ENCODE measurements around the gene LMCD1.

LMCD1 gene, protein sequence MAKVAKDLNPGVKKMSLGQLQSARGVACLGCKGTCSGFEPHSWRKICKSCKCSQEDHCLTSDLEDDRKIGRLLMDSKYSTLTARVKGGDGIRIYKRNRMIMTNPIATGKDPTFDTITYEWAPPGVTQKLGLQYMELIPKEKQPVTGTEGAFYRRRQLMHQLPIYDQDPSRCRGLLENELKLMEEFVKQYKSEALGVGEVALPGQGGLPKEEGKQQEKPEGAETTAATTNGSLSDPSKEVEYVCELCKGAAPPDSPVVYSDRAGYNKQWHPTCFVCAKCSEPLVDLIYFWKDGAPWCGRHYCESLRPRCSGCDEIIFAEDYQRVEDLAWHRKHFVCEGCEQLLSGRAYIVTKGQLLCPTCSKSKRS

DNA sequence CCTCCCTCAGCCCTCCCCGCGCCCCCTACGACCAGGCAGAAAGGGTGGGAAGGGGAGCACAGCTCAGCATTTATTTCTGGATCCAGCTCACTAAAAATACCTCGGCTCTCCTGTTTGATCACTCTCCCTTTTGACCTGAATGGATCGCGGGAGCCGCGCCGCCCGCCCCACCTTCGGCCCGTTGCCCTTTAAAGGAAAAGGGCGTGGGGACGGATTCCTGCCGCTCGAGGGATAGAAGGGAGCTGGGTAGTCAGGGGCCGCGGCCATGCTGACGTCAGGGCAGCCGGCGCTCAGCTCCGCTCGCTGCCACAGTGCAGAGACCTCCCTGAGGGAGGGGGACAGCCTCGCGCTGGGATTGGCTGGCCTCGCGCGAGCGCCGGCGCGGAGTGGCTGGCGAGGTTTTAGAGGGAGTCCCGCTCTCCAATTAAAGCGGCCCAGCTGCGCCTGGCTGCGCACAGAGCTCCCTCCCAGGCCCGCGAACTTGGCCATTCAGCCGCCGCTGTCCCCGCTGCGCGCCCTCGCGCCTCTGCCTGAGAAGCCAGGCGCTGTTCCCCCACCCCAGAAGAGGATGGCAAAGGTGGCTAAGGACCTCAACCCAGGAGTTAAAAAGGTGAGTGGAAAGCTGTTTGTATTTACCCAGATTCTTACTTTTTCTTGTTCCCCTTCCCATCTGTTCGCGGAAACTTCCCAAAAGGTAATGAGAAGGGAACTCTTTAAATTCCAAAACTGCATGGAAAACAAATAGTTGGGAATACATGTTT lies at the start of gene LMCD1:
Gene LMCD1, plus strand, starts transcription at position 453 of the 761 bp plus-strand sequence. Its CDS starts 116 bp downstream, at position 569.
- H3K4me3 ChIP-seq (ENCODE audit: low read depth in 1 of 2, low read length in 2 of 2): no peak within 1 kb of the TSS
- no peaks in the 10 kb centered on the region for H3K4me1 ChIP-seq (ENCODE audit: insufficient read depth, low read length)

DNA sequence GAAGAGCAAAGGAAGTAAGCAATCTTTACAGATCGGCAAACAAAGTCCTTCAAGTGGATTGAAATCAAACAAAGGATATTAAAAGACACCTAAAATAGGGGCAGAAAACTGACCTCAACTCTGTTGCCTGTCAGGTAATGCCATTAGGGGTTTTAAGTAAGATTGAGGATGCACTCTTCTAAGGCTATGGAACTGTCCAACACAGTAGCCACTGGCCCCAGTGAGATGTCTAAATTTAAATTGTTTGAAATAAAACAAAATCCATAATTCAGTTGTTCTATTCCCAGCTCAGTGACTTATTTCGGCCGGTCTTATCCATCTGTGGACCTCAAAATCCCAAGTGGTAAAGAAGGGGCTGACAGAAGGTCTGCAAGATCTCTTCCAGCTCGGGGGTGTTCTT lies 49.5 kb upstream of the LMCD1 start:
- Histone ChIP-seq H3K4me2 (ENCODE audit: insufficient read depth, low read length) (no peak overlapping the region), H3K27ac (ENCODE audit: low read length) (no peak overlapping the region), H3K36me3 (ENCODE audit: insufficient read depth, low read length) (no peaks in the 10 kb centered on the region), H3K9me3 (ENCODE audit: insufficient read depth, low read length, severe bottlenecking) (no peaks in the 10 kb centered on the region), H3K4me3 (ENCODE audit: low read depth in 1 of 2, low read length in 2 of 2) (no peak overlapping the region), H3K4me1 (ENCODE audit: insufficient read depth, low read length) (no peaks in the 10 kb centered on the region), H4K20me1 (ENCODE audit: insufficient read depth, low read length) (no peaks in the 10 kb centered on the region), H2AFZ (ENCODE audit: low read depth, low read length) (no peak overlapping the region), H3K79me2 (ENCODE audit: insufficient read depth, low read length) (no peaks in the 10 kb centered on the region), H3K9ac (ENCODE audit: low read depth, low read length) (no peak overlapping the region), H3K27me3 (ENCODE audit: insufficient read depth, low read length, poor library complexity) (peaks cover 4% of the 10 kb centered on the region)
- DNase-seq: no peak
- TF ChIP-seq EZH2 (IDR thresholded peaks at IDR 0.05; ENCODE audit: borderline replicate concordance, low read depth, low read length, severe bottlenecking): no peak
- ATAC-seq (ENCODE audit: insufficient read depth, low read depth): no peak

More for the DNA sequence above, at the start of gene LMCD1:
- no peak within 1 kb of the TSS for H2AFZ ChIP-seq (ENCODE audit: low read depth, low read length)
- TF ChIP-seq EZH2 (IDR thresholded peaks at IDR 0.05; ENCODE audit: borderline replicate concordance, low read depth, low read length, severe bottlenecking): no peak
- no peak for TF ChIP-seq CTCF (IDR thresholded peaks at IDR 0.05; ENCODE audit: borderline replicate concordance, extremely low read depth, low read length, poor library complexity, severe bottlenecking)
- DNase-seq (no peak), ATAC-seq (ENCODE audit: insufficient read depth, low read depth) (no peak)
- H3K9ac ChIP-seq (ENCODE audit: low read depth, low read length): no peak within 1 kb of the TSS
- no peak within 1 kb of the TSS for H3K4me2 ChIP-seq (ENCODE audit: insufficient read depth, low read length)
- no peak within 1 kb of the TSS for H3K27ac ChIP-seq (ENCODE audit: low read length)
- H3K9me3 ChIP-seq (ENCODE audit: insufficient read depth, low read length, severe bottlenecking): no peaks in the 10 kb centered on the region
- no peaks in the 10 kb centered on the region for H3K36me3 ChIP-seq (ENCODE audit: insufficient read depth, low read length)
- H3K79me2 ChIP-seq (ENCODE audit: insufficient read depth, low read length): no peaks in the 10 kb centered on the region
- H3K27me3 ChIP-seq (ENCODE audit: insufficient read depth, low read length, poor library complexity): no peaks in the 10 kb centered on the region
- H4K20me1 ChIP-seq (ENCODE audit: insufficient read depth, low read length): no peaks in the 10 kb centered on the region

DNA sequence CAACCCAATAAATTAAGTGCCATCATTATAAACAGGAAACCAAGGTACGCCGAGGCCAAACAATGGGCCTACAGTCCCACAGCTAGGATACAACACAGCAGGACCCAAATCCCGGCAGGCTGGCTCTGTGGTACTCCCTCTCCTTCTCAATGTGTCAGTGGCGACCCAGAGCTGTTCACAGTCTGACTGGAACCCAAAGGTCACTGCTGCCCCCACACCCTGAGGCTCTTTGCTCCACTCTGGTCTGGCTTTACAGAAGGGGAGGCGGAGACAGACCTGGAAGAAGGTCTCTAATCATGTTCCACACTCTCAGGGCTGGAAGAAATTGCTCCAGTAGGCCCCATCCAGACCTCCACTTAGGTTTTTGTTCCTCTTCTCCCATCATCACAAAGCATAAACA lies 48.5 kb upstream of the LMCD1 start:
- DNase-seq (no peak), ATAC-seq (ENCODE audit: insufficient read depth, low read depth) (no peak)
- no peak overlapping the region for H3K4me2 ChIP-seq (ENCODE audit: insufficient read depth, low read length)
- H3K4me3 ChIP-seq (ENCODE audit: low read depth in 1 of 2, low read length in 2 of 2): no peak overlapping the region
- H3K36me3 ChIP-seq (ENCODE audit: insufficient read depth, low read length): no peaks in the 10 kb centered on the region
- no peak overlapping the region for H3K27ac ChIP-seq (ENCODE audit: low read length)
- H3K9me3 ChIP-seq (ENCODE audit: insufficient read depth, low read length, severe bottlenecking): no peaks in the 10 kb centered on the region
- H3K4me1 ChIP-seq (ENCODE audit: insufficient read depth, low read length): no peaks in the 10 kb centered on the region
- no peaks in the 10 kb centered on the region for H3K79me2 ChIP-seq (ENCODE audit: insufficient read depth, low read length)
- H2AFZ ChIP-seq (ENCODE audit: low read depth, low read length): no peak overlapping the region
- H3K27me3 ChIP-seq (ENCODE audit: insufficient read depth, low read length, poor library complexity): peaks cover 4% of the 10 kb centered on the region
- H4K20me1 ChIP-seq (ENCODE audit: insufficient read depth, low read length): no peaks in the 10 kb centered on the region
- TF ChIP-seq CTCF (IDR thresholded peaks at IDR 0.05; ENCODE audit: borderline replicate concordance, extremely low read depth, low read length, poor library complexity, severe bottlenecking) (no peak), EZH2 (IDR thresholded peaks at IDR 0.05; ENCODE audit: borderline replicate concordance, low read depth, low read length, severe bottlenecking) (no peak)
- no peak overlapping the region for H3K9ac ChIP-seq (ENCODE audit: low read depth, low read length)
